Astrocyte (in vitro differentiated cells and primary cell): ENCODE results near the gene IFRD1.

Experiments used
- CTCF ChIP-seq: IDR thresholded peaks from 2 replicates; pipeline ENCODE4 v1.5.1; 2011; ENCODE audit warnings: low read depth, mild to moderate bottlenecking, inconsistent platforms, low read length, moderate library complexity; ENCODE audit not compliant: insufficient read depth
- EZH2 ChIP-seq: IDR thresholded peaks from 2 replicates; pipeline ENCODE4 v1.6.1; 2012; ENCODE audit warnings: mild to moderate bottlenecking, low read length, inconsistent platforms; ENCODE audit not compliant: insufficient read depth

GRCh38 chr7:112520787-112521186 is 70.5 kb downstream of the IFRD1 start:
- TF ChIP-seq EZH2 (no peak), CTCF (no peak)
